ENCODE data around the gene PPFIA4. TPM values are rescaled to one million over a fixed set of nuclear protein-coding genes. Genes with fewer than 3 reads are reported as not detected.

PPFIA4 gene
- polyA plus RNA-seq, 1 experiment: 3.8 TPM

DNA sequence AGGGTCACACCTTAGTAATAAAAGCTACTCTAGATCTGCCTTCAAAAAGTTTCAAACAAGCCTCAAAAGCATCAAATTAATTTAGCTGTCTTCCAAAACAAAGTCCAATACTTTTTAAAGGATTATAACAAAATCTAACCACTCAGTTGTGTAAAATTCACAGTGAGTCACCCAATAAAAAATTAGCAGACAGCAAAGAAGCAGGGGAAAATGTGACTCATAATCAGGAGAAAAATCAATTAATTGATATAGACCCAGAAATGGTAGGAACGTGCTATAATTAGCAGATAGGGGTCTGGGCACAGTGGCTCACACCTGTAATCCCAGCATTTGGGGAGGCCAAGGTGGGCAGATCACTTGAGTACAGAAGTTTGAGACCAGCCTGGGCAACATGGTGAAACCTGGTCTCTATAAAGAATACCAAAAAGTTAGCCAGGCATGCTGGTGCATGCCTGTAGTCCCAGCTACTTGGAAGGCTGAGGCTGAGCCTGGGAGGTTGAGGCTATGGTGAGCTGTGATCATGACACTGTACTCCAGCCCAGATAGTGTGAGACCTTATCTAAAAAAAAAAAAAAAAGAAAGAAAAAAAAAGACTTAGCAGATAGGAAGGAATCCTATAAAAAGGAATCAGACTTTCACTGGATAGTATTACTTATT, 67.6 kb downstream of the PPFIA4 start:
- ChIA-PET CTCF (no interaction called here), POLR2A (no interaction called here)
- no peak for DNase-seq (ENCODE audit: low read depth)
- Histone ChIP-seq H3K27me3 (ENCODE audit: control insufficient read depth, insufficient read depth, low read length) (peaks cover 16% of the 10 kb centered on the region), H3K36me3 (ENCODE audit: control insufficient read depth, insufficient read depth, low read length) (no peaks in the 10 kb centered on the region), H3K4me3 (ENCODE audit: low read depth, low read length) (no peak overlapping the region)
- TF ChIP-seq, protein P1, sequence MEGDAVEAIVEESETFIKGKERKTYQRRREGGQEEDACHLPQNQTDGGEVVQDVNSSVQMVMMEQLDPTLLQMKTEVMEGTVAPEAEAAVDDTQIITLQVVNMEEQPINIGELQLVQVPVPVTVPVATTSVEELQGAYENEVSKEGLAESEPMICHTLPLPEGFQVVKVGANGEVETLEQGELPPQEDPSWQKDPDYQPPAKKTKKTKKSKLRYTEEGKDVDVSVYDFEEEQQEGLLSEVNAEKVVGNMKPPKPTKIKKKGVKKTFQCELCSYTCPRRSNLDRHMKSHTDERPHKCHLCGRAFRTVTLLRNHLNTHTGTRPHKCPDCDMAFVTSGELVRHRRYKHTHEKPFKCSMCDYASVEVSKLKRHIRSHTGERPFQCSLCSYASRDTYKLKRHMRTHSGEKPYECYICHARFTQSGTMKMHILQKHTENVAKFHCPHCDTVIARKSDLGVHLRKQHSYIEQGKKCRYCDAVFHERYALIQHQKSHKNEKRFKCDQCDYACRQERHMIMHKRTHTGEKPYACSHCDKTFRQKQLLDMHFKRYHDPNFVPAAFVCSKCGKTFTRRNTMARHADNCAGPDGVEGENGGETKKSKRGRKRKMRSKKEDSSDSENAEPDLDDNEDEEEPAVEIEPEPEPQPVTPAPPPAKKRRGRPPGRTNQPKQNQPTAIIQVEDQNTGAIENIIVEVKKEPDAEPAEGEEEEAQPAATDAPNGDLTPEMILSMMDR (IDR thresholded peaks at IDR 0.05; ENCODE audit: insufficient read depth, low read depth, low read length): no peak

DNA sequence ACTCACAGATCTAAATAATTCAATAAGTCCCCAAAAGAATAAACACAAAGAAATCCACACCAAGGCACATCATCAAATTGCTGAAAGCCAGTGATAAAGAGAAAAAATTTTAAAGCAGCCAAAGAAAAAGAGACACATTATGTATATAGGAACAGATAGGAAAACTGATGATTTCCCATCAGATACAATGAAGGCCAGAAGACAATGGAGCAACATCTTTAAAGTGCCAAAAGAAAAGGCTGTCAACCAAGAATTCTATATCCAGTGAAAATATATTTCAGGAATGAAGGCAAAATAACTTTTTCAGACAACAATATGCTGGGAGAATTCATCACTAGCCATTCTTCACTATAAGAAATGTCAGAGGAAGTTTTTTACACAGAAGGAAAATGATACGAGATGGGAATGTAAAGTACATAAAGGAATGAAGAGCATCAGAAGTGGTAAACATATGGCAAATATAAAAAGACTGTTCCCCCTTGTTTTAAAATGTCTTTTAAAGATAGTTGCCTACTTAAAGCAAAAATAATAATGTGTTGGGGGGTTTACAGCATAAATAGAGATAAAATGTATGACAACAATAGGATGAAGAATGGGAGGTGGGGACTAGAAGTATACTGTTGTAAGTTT, 68.9 kb downstream of the PPFIA4 start:
- no peak for DNase-seq (ENCODE audit: low read depth)
- H3K27me3 ChIP-seq (ENCODE audit: control insufficient read depth, insufficient read depth, low read length): peaks cover 20% of the 10 kb centered on the region
- POLR2A ChIA-PET: no interaction called here
- CTCF ChIA-PET: no interaction called here
- TF ChIP-seq, protein P1 (IDR thresholded peaks at IDR 0.05; ENCODE audit: insufficient read depth, low read depth, low read length): no peak
- H3K4me3 ChIP-seq (ENCODE audit: low read depth, low read length): no peak overlapping the region
- no peaks in the 10 kb centered on the region for H3K36me3 ChIP-seq (ENCODE audit: control insufficient read depth, insufficient read depth, low read length)

DNA sequence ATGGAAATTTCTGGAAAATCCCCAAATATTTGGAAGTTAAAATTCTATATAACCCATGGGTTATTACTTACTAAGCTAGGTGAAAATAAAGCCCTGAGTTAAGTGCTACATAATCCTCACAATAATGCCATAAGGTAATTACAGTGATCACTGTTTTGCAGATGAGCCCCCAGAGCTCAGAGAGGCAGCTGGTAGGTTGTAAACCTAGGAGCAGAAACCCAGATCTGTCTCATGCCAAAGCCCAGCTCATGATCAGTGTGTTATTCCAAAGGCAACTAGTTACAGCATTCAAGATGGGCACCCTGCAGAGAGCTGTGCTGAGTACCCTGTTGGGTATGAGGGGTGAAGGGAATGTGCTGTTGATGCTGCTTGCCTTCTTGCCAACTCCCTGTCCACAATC, 70.3 kb downstream of the PPFIA4 start:
- no peak overlapping the region for H3K4me3 ChIP-seq (ENCODE audit: low read depth, low read length)
- ChIA-PET POLR2A (no interaction called here), CTCF (interaction anchor here (0.9 to 1.1 kb wide), 2 partner anchors 11 to 119 kb away, joined by 3 to 4 read pairs; partner anchors contain the start of gene MYOG)
- peaks cover 13% of the 10 kb centered on the region for H3K27me3 ChIP-seq (ENCODE audit: control insufficient read depth, insufficient read depth, low read length)
- DNase-seq (ENCODE audit: low read depth): no peak
- TF ChIP-seq, protein P1 (IDR thresholded peaks at IDR 0.05; ENCODE audit: insufficient read depth, low read depth, low read length): no peak
- no peaks in the 10 kb centered on the region for H3K36me3 ChIP-seq (ENCODE audit: control insufficient read depth, insufficient read depth, low read length)

DNA sequence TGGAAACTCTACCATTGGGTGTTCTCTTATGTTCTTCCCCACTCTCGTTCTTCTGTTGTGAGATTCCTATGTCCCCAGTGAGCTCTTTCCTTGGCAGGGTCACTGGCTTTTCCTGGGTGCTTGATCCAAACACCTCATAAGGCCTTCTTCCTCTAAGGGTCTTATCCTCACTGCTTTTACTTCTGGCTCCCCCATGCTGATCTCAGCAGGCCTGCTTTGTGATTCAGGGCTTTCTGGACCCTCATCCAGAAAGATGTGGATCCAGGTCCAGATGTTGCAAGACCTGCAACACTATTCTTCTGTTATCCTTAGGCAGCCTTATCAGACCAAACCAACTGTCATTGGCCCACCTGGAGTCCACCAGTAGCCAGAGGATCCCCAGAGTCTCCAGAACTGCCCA, 70.7 kb downstream of the PPFIA4 start:
- peaks cover 12% of the 10 kb centered on the region for H3K27me3 ChIP-seq (ENCODE audit: control insufficient read depth, insufficient read depth, low read length)
- CTCF ChIA-PET: interaction anchor here (0.9 to 1.1 kb wide), 2 partner anchors 12 to 118 kb away, joined by 3 to 4 read pairs; partner anchors contain the start of gene MYOG
- TF ChIP-seq, protein P1 (IDR thresholded peaks at IDR 0.05; ENCODE audit: insufficient read depth, low read depth, low read length): no peak

DNA sequence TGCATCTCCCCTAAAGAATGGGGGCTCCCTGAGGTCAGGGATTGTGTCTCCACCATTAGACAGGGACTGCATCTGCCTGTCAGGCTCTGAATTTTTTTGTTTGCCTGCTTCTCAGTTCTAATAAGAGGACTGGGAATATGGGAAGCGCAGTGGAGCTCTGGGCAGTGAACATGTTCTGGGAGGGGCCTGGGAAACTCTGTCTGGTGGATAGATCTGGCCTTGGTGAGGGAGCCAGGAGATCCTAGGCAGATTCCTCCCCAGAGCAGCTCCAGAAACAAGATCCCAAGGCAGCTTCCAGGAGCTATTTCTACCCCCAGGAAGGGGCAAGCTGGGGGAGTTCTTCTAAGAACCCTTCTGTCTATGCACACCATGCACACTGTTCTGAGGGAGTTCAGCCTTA, 72.2 kb downstream of the PPFIA4 start:
- H3K36me3 ChIP-seq (ENCODE audit: control insufficient read depth, insufficient read depth, low read length): no peaks in the 10 kb centered on the region
- POLR2A ChIA-PET: no interaction called here
- H3K27me3 ChIP-seq (ENCODE audit: control insufficient read depth, insufficient read depth, low read length): peaks cover 17% of the 10 kb centered on the region
- CTCF ChIA-PET: interaction anchor here (1.1 to 1.7 kb wide), 7 partner anchors 12 to 169 kb away, joined by 3 to 7 read pairs (median 3); no protein-coding TSS in a partner anchor
- H3K4me3 ChIP-seq (ENCODE audit: low read depth, low read length): no peak overlapping the region
- DNase-seq (ENCODE audit: low read depth): no peak
- TF ChIP-seq, protein P1 (IDR thresholded peaks at IDR 0.05; ENCODE audit: insufficient read depth, low read depth, low read length): no peak

More for the DNA sequence above, 70.7 kb downstream of the PPFIA4 start:
- H3K4me3 ChIP-seq (ENCODE audit: low read depth, low read length): no peak overlapping the region
- POLR2A ChIA-PET: no interaction called here
- no peak for DNase-seq (ENCODE audit: low read depth)
- no peaks in the 10 kb centered on the region for H3K36me3 ChIP-seq (ENCODE audit: control insufficient read depth, insufficient read depth, low read length)
